PC-3 (cell line): ENCODE measurements around the gene RND3.

Experiments used
- CTCF ChIP-seq: fragments of 300-600 bp; sonication (generic); conservative IDR thresholded peaks from 2 replicates; pipeline ENCODE4 v1.5.1; 2017; ENCODE audit warnings: antibody characterized with exemption, low read depth, mild to moderate bottlenecking, low read length
- EZH2 ChIP-seq: fragments of 300-600 bp; sonication (generic); IDR thresholded peaks from one replicate; pipeline ENCODE4 v1.6.1; 2017; ENCODE audit warnings: antibody characterized with exemption, mild to moderate bottlenecking, low read length; ENCODE audit not compliant: unreplicated experiment
- EZH2phosphoT487 ChIP-seq: fragments of 300-600 bp; sonication (generic); IDR thresholded peaks from 2 replicates; pipeline ENCODE4 v1.6.1; 2018; ENCODE audit warnings: mild to moderate bottlenecking, antibody characterized with exemption, low read length, borderline replicate concordance

- TF ChIP-seq CTCF (no peak), EZH2phosphoT487 (no peak), EZH2 (no peak)
Measured at GRCh38 chr2:150438041-150438440, 49.4 kb downstream of the RND3 start.
